Adrenal gland (tissue), 12 donors: Measurements from ENCODE around the gene SYDE2. TPM values are rescaled to one million over a fixed set of nuclear protein-coding genes. Genes with fewer than 3 reads are reported as not detected.
A peak's percentile ranks its signal among the peaks of the same experiment; 100 is the strongest.

Source experiments
- DNase-seq, 7 donors: peaks; one replicate each; pipeline ENCODE4 v3.0.0-alpha.2; 2019 to 2020
- H3K27ac ChIP-seq, 5 donors: fragments of 200-600 bp; sonication (generic) in 4 of 5; 1 replicate in 3 of 5; 2 replicates in 2 of 5; pipeline versions ENCODE4 v1.5.1 to v1.8.0; 2016 to 2020; ENCODE audit warnings: mild to moderate bottlenecking in 1 of 5
- H3K27me3 ChIP-seq: fragments of 200-600 bp; 2 replicates; pipeline ENCODE4 v1.8.0; 2021
- H3K36me3 ChIP-seq, 2 donors: fragments of 200-600 bp; replicated peaks in 1 of 2; 1 replicate in 1 of 2; 2 replicates in 1 of 2; pipeline versions ENCODE4 v1.5.1 to v1.8.0; 2018 to 2022
- H3K4me1 ChIP-seq, 2 donors: fragments of 200-600 bp; replicated peaks in 1 of 2; 1 replicate in 1 of 2; 2 replicates in 1 of 2; pipeline versions ENCODE4 v1.5.1 to v1.8.0; 2018 to 2021
- H3K4me3 ChIP-seq, 4 donors: fragments of 200-600 bp; sonication (generic) in 3 of 4; one replicate each; pipeline ENCODE4 v1.5.1; 2016 to 2018
- H3K9me3 ChIP-seq, 3 donors: fragments of 200-600 bp; sonication (generic) in 1 of 3; replicated peaks in 1 of 3; 1 replicate in 2 of 3; 2 replicates in 1 of 3; pipeline versions ENCODE4 v1.5.1 to v1.8.0; 2016 to 2021
- POLR2A ChIP-seq, 2 donors: fragments of 450-650 bp; IDR thresholded peaks; one replicate each; pipeline ENCODE4 v1.6.1; 2017; ENCODE audit warnings: antibody characterized with exemption in 2 of 2, mild to moderate bottlenecking in 2 of 2, moderate library complexity in 1 of 2
- WGBS, 4 donors: extraction: QIAGEN DNeasy Blood & Tissue Kit in 2 of 4; methylation state at CpG; one replicate each; pipeline versions ENCODE4 v1.1.5 to v1.1.7; 2013 to 2017; 5-methylcytosine and 5-hydroxymethylcytosine counted together
- intact Hi-C, 2 donors: fragments of 100-400 bp; cut with DNase I; formaldehyde crosslinking; loops; one replicate each; pipeline versions ENCODE4 v1.14.1 to v1.15.0; 2022 to 2023
- polyA plus RNA-seq, 3 donors: library from polyadenylated mRNA; stranded (reverse); fragments of 200-250 nt in 2 of 3; fragments of 350-450 nt in 1 of 3; fragmentation: Illumina TruSeq in 1 of 3; extraction: RNeasy Lipid Tissue Mini Kit (QIAGEN cat#74804) in 1 of 3; gene quantifications; one replicate each; pipeline ENCODE4 v1.2.3, GENCODE V29; 2013 to 2014
- total RNA-seq, 9 donors: library from RNA; depleted of rRNA in 4 of 9; stranded (reverse); fragments of >200 nt in 4 of 9; fragments of 120-200 nt in 1 of 9; fragmentation: NEBNext Ultra II Directional in 1 of 9; extraction: Animal tissue kit (Norgen Biotek cat#: 25700) in 1 of 9; gene quantifications; one replicate each; pipeline versions ENCODE4 v1.1.0 to v1.2.4, GENCODE V29; 2013 to 2023
- TF ChIP-seq, protein P1 (sequence below), 6 experiments: fragments of 450-650 bp in 4 of 6; fragments of 200-600 bp in 2 of 6; sonication (generic) in 1 of 6; IDR thresholded peaks; 1 replicate in 5 of 6; 2 replicates in 1 of 6; pipeline versions ENCODE4 v1.5.1 to v1.8.0; 2016 to 2021; ENCODE audit warnings: antibody characterized with exemption in 6 of 6, mild to moderate bottlenecking in 2 of 6, moderate library complexity in 1 of 6
- donor health status: healthy with polysubstance abuse.
- donor health status: Bipolar disorder and iron deficiency.
- donor health status: DM: yes; HTN: yes; CAD: no.
- donor health status: DM: no; HTN: no; CAD: no.
- donor health status: DM: no; HTN: no; CAD: no.
- donor health status: DM: yes; HTN: yes; CAD: no.

Gene SYDE2
- total and polyA plus RNA-seq, 12 donors, result 0.40 to 6.3 (median 4.2) TPM

DNA sequence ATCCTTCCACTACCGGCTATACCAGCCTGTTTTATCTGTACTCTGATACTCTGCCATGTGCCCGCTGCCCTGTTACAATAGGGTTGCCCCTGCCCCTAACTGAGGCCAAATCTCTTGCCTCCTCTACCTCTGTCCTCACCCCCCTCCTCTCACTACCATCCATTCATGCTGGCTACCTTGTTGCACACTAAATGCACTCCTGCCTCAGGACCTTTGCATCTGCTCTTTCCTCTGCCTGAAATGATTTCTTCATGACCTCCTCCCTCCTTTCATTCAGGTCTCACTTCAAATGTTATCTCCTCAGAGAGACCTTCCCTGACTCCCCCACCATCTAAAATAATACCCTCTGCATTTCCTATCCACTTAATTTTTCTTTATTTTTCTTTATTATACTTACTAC lies 7.7 kb upstream of the SYDE2 start:
- Histone ChIP-seq H3K36me3 (no peaks in the 10 kb centered on the region), H3K27me3 (no peaks in the 10 kb centered on the region), H3K9me3 (no peaks in the 10 kb centered on the region), H3K4me1 (no peaks in the 10 kb centered on the region), H3K27ac (no peak overlapping the region), H3K4me3 (no peak overlapping the region)
- DNase-seq, result no peak
- 84 to 96% (median 88%) methylated on average over 2 of the region's 2 CpGs for WGBS, 4 donors
- TF ChIP-seq POLR2A (IDR thresholded peaks at IDR 0.05), result no peak
- TF ChIP-seq, protein P1, sequence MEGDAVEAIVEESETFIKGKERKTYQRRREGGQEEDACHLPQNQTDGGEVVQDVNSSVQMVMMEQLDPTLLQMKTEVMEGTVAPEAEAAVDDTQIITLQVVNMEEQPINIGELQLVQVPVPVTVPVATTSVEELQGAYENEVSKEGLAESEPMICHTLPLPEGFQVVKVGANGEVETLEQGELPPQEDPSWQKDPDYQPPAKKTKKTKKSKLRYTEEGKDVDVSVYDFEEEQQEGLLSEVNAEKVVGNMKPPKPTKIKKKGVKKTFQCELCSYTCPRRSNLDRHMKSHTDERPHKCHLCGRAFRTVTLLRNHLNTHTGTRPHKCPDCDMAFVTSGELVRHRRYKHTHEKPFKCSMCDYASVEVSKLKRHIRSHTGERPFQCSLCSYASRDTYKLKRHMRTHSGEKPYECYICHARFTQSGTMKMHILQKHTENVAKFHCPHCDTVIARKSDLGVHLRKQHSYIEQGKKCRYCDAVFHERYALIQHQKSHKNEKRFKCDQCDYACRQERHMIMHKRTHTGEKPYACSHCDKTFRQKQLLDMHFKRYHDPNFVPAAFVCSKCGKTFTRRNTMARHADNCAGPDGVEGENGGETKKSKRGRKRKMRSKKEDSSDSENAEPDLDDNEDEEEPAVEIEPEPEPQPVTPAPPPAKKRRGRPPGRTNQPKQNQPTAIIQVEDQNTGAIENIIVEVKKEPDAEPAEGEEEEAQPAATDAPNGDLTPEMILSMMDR (IDR thresholded peaks at IDR 0.05), result no peak
- intact Hi-C loops, result no loop called here

GRCh38 chr1:85203573-85204171 lies 2.9 kb upstream of the SYDE2 start:
- H3K4me1 ChIP-seq, result peaks cover 9 to 13% of the 10 kb centered on the region in 2 donors
- intact Hi-C loops, result loop anchor here in 1 of 2 donors (5.0 kb wide), 1 partner anchor 54 kb away; the partner anchor contains the start of gene C1orf52
- no peak overlapping the region for H3K27ac ChIP-seq
- WGBS, 4 donors, result 79 to 91% (median 85%) methylated on average over 2 of the region's 2 CpGs
- DNase-seq, result no peak
- H3K4me3 ChIP-seq, result no peak overlapping the region
- no peaks in the 10 kb centered on the region for H3K36me3 ChIP-seq
- H3K27me3 ChIP-seq, result no peaks in the 10 kb centered on the region
- TF ChIP-seq, protein P1 (IDR thresholded peaks at IDR 0.05), result no peak
- no peak for TF ChIP-seq POLR2A (IDR thresholded peaks at IDR 0.05)
- no peaks in the 10 kb centered on the region for H3K9me3 ChIP-seq

DNA sequence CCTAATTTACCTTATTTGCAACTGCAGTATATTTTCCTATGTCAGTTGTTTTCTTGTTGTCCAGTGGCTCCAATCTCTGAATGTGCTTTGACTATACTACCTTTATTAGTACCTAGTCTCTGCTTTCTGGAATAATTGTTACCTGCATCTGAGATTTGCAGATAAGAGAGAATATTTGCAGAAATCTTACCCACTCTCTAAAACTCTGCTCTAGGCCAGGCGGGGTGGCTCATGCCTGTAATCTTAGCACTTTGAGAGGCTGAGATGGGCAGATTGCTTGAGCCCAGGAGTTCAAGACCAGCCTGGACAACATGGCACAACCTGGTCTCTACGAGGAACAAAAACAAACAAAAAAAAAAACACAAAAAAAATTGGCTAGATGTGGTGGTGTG lies 2.0 kb upstream of the SYDE2 start:
- 87 to 94% (median 88%) methylated on average over 2 of the region's 2 CpGs for WGBS, 4 donors

DNA sequence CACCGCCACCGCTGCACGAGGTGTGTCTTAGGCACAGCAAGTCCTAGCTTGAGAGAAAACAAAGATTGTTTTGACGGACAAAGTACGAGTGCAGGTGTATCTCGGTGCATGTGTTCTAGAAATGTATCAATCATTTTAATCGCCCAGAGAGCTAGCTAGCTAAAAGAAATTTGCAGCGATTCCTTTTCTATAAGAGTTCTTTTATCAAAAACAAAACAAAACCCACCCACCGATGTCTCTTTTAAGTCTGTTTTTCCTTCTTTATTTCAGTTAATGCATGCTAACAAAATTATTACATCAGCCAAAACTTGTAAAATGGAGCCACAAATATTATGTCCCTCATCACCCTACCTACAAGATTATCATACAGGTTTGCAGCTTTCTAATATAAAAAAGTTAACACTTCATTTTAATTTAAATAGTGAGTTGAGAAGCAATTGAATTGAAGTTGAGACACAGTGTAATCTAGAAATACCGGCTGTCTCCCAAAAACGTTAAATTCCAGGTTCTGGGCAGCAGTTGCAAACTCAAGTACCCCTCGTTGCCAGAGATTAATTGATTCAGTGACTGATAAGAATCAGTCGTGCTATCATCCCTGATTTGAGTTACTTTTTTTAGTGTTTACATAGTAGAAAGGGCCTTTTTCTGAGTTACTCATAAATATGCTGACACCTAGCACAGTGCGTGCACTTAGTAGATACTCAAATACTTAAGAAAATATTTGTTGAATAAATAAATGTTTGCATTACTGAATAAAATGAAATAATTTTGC lies 1.5 kb upstream of the SYDE2 start:
- no peak for DNase-seq

More for the DNA sequence above, 2.0 kb upstream of the SYDE2 start:
- H3K36me3 ChIP-seq, result no peaks in the 10 kb centered on the region
- no peaks in the 10 kb centered on the region for H3K9me3 ChIP-seq
- no peak overlapping the region for H3K27ac ChIP-seq
- TF ChIP-seq POLR2A (IDR thresholded peaks at IDR 0.05), result no peak
- TF ChIP-seq, protein P1 (IDR thresholded peaks at IDR 0.05), result no peak
- H3K4me1 ChIP-seq, result peaks cover 9 to 17% of the 10 kb centered on the region in 2 donors
- H3K27me3 ChIP-seq, result no peaks in the 10 kb centered on the region
- intact Hi-C loops, result loop anchor here in 1 of 2 donors (5.0 kb wide), 1 partner anchor 54 kb away; the partner anchor contains the start of gene C1orf52
- no peak overlapping the region for H3K4me3 ChIP-seq
- no peak for DNase-seq

More for the DNA sequence above, 1.5 kb upstream of the SYDE2 start:
- peak overlapping the region in 4 of 5 donors; percentile 88 to 93 (median 92) for H3K27ac ChIP-seq
- H3K36me3 ChIP-seq, result no peaks in the 10 kb centered on the region
- no peaks in the 10 kb centered on the region for H3K27me3 ChIP-seq
- peak overlapping the region; percentile 63 to 88 (median 70) for H3K4me3 ChIP-seq
- no peaks in the 10 kb centered on the region for H3K9me3 ChIP-seq
- TF ChIP-seq, protein P1 (IDR thresholded peaks at IDR 0.05), result no peak
- TF ChIP-seq POLR2A (IDR thresholded peaks at IDR 0.05), result peak in 1 of 2 donors; percentile 3
- 15 to 20% (median 17%) methylated on average over 14 of the region's 14 CpGs for WGBS, 4 donors
- intact Hi-C loops, result loop anchor here in 1 of 2 donors (5.0 kb wide), 1 partner anchor 55 kb away; the partner anchor contains the start of gene C1orf52
- peaks cover 9 to 17% of the 10 kb centered on the region in 2 donors for H3K4me1 ChIP-seq
